Measurements from ENCODE around the gene ADAMTS2. TPM values are rescaled to one million over a fixed set of nuclear protein-coding genes. Genes with fewer than 3 reads are reported as not detected.

ADAMTS2 gene
- total and polyA plus RNA-seq, 3 donors from 2014 or later, result 10.9 to 19.8 (median 13.6) TPM

- intact Hi-C loops (cut with DNase I; ENCODE audit: low total_unique reads), result no loop called here
- WGBS, 2 donors, result 81 to 93% methylated on average over 3 to 21 of the region's 23 CpGs
- H3K4me1 ChIP-seq, result peaks cover 3% of the 10 kb centered on the region
- H3K27me3 ChIP-seq, result no peaks in the 10 kb centered on the region
- DNase-seq, result no peak
- H3K27ac ChIP-seq, result no peak overlapping the region
- TF ChIP-seq POLR2A (IDR thresholded peaks at IDR 0.05), result no peak
- TF ChIP-seq CTCF (IDR thresholded peaks at IDR 0.05), result no peak
- no peaks in the 10 kb centered on the region for H3K9me3 ChIP-seq
- no peak overlapping the region for H3K4me3 ChIP-seq
- no peaks in the 10 kb centered on the region for H3K36me3 ChIP-seq (ENCODE audit: low read depth, missing control alignments)
Measured at GRCh38 chr5:179337796-179338676, 7.2 kb downstream of the ADAMTS2 start.

GRCh38 chr5:179336871-179337795 lies 8.1 kb downstream of the ADAMTS2 start:
- intact Hi-C loops (cut with DNase I; ENCODE audit: low total_unique reads), result no loop called here
- whole genome bisulfite sequencing, 2 donors, result 90 to 92% methylated on average over 21 to 25 of the region's 25 CpGs

GRCh38 chr5:179336126-179336870 lies 9.0 kb downstream of the ADAMTS2 start:
- H3K36me3 ChIP-seq (ENCODE audit: low read depth, missing control alignments), result no peaks in the 10 kb centered on the region
- intact Hi-C loops (cut with DNase I; ENCODE audit: low total_unique reads), result no loop called here
- no peaks in the 10 kb centered on the region for H3K9me3 ChIP-seq
- H3K4me1 ChIP-seq, result no peaks in the 10 kb centered on the region
- H3K27ac ChIP-seq, result no peak overlapping the region
- DNase-seq, result no peak
- H3K4me3 ChIP-seq, result no peak overlapping the region
- TF ChIP-seq POLR2A (IDR thresholded peaks at IDR 0.05), result no peak
- no peak for TF ChIP-seq CTCF (IDR thresholded peaks at IDR 0.05)
- WGBS, 2 donors, result 84 to 92% methylated on average over 23 to 36 of the region's 36 CpGs
- no peaks in the 10 kb centered on the region for H3K27me3 ChIP-seq

More at GRCh38 chr5:179336871-179337795, 8.1 kb downstream of the ADAMTS2 start:
- no peaks in the 10 kb centered on the region for H3K4me1 ChIP-seq
- H3K27me3 ChIP-seq, result no peaks in the 10 kb centered on the region
- no peak overlapping the region for H3K27ac ChIP-seq
- no peak for DNase-seq
- no peaks in the 10 kb centered on the region for H3K36me3 ChIP-seq (ENCODE audit: low read depth, missing control alignments)
- no peak for TF ChIP-seq POLR2A (IDR thresholded peaks at IDR 0.05)
- no peak for TF ChIP-seq CTCF (IDR thresholded peaks at IDR 0.05)
- H3K4me3 ChIP-seq, result no peak overlapping the region
- H3K9me3 ChIP-seq, result no peaks in the 10 kb centered on the region

- no peak for DNase-seq
- Histone ChIP-seq H3K4me1 (no peaks in the 10 kb centered on the region), H3K9me3 (no peaks in the 10 kb centered on the region), H3K27ac (no peak overlapping the region), H3K4me3 (no peak overlapping the region), H3K27me3 (no peaks in the 10 kb centered on the region), H3K36me3 (ENCODE audit: low read depth, missing control alignments) (no peaks in the 10 kb centered on the region)
- WGBS, 2 donors, result 84 to 87% methylated on average over 24 of the region's 24 CpGs
- intact Hi-C loops (cut with DNase I; ENCODE audit: low total_unique reads), result no loop called here
- TF ChIP-seq POLR2A (IDR thresholded peaks at IDR 0.05) (no peak), CTCF (IDR thresholded peaks at IDR 0.05) (no peak)
Measured at GRCh38 chr5:179333796-179334761, 11.2 kb downstream of the ADAMTS2 start.
